ENCODE data around the gene REPS1. TPM values are rescaled to one million over a fixed set of nuclear protein-coding genes. Genes with fewer than 3 reads are reported as not detected.
A peak's percentile ranks its signal among the peaks of the same experiment; 100 is the strongest.
"Not testable (repeated sequence)": the region's sequence is repeated elsewhere in the genome, so short reads cannot be mapped to it uniquely, and the experiment has no call there.

REPS1 gene
- total and polyA plus RNA-seq, 2 of the 13 experiments (the other 11 are each of a cell fraction or from before 2014, with no cell fraction given), result 36.4 to 38.3 TPM

DNA sequence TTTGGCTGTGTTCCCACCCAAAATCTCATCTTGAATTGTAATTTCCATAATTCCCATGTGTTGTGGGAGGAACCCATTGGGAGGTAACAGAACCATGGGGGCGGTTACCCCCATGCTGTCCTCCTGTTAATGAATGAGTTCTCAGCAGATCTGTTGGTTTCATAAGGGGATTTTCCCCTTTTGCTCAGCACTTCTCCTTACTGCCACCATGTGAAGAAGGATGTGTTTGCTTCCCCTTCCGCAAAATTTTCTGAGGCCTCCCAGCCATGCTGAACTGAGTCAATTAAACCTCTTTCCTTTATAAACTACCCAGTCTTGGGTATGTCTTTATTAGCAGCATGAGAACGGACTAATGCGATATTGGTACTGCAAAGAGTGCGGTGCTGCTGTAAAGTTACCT is 4.9 kb upstream of the REPS1 start:
- H3K27me3 ChIP-seq (ENCODE audit: control insufficient read depth in 1 of 2, insufficient read depth in 2 of 2, low read length in 2 of 2); in situ Hi-C loops (cut with HindIII; ENCODE audit: extremely low pct_ligation_motif_present, low pct_unique_long_range_greater_than_20kb); H3K36me3 ChIP-seq (replicated peaks in 1 of 2; ENCODE audit: control insufficient read depth in 1 of 2, insufficient read depth in 2 of 2, low read length in 2 of 2); FAIRE-seq; BruUV-seq (replicated peaks); CTCF ChIA-PET (ENCODE audit: low intra/inter-chr PET ratio, low total read pairs); H3K27ac ChIP-seq (ENCODE audit: extremely low read length, insufficient read depth, low read length); H2AFZ ChIP-seq (ENCODE audit: low read length); H3K4me3 ChIP-seq (replicated peaks in 1 of 3; ENCODE audit: insufficient read depth in 1 of 3, low read depth in 2 of 3, low read length in 3 of 3); DNase-seq (ENCODE audit: low spot score); H3K4me2 ChIP-seq (ENCODE audit: low read depth, low read length); H3K79me2 ChIP-seq (ENCODE audit: insufficient read depth, low read length); ATAC-seq; POLR2A ChIA-PET; H3K9ac ChIP-seq (ENCODE audit: insufficient read depth, low read depth, low read length); H3K9me3 ChIP-seq (ENCODE audit: low read length); H4K20me1 ChIP-seq (ENCODE audit: insufficient read depth, low read length); intact Hi-C loops (cut with micrococcal nuclease; ENCODE audit: unreplicated experiment): not testable (repeated sequence)
- peaks cover 65% of the 10 kb centered on the region for H3K4me1 ChIP-seq (ENCODE audit: insufficient read depth, low read length)
- 78% methylated on average over 5 of the region's 5 CpGs for WGBS (ENCODE audit: low lambda C conversion rate)
- TF ChIP-seq ZFY (CRISPR knock-in tag; IDR thresholded peaks at IDR 0.05), result 0 out of 2 replicates have a peak, but pooled peaks have one; percentile 11

DNA sequence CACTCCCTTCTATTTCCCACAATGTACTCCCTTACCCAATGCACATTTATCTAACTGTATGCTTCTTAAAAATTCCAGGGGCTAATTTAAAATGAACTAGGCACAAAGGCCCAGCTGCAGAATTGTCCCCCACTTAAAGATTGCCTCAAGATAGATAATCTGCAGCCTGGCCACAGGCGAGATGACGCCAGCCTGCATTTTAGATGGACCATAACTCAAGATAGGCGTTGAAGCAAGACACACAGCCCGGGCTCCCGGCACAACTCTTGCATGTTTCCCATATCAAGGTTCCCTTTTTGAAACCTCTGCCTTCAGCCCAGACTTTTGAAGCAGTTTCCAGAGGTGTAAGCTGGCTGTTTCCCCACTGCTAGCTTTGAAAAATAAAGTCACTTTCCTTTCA is 3.2 kb upstream of the REPS1 start:
- ChIA-PET CTCF (ENCODE audit: low intra/inter-chr PET ratio, low total read pairs) (no interaction called here), POLR2A (no interaction called here)
- Histone ChIP-seq H3K27me3 (ENCODE audit: control insufficient read depth in 1 of 2, insufficient read depth in 2 of 2, low read length in 2 of 2) (peaks cover 0 to 8% of the 10 kb centered on the region in 2 experiments; a peak in 2 of 5 replicates), H3K9me3 (ENCODE audit: low read length) (no peaks in the 10 kb centered on the region), H3K79me2 (ENCODE audit: insufficient read depth, low read length) (peaks cover 12% of the 10 kb centered on the region), H4K20me1 (ENCODE audit: insufficient read depth, low read length) (peaks cover 3% of the 10 kb centered on the region; the same call in 1 of the 2 replicates), H2AFZ (ENCODE audit: low read length) (no peak overlapping the region), H3K4me2 (ENCODE audit: low read depth, low read length) (no peak overlapping the region), H3K36me3 (replicated peaks in 1 of 2; ENCODE audit: control insufficient read depth in 1 of 2, insufficient read depth in 2 of 2, low read length in 2 of 2) (no peaks in the 10 kb centered on the region), H3K4me1 (ENCODE audit: insufficient read depth, low read length) (peaks cover 59% of the 10 kb centered on the region), H3K27ac (ENCODE audit: extremely low read length, insufficient read depth, low read length) (no peak overlapping the region), H3K9ac (ENCODE audit: insufficient read depth, low read depth, low read length) (no peak overlapping the region), H3K4me3 (replicated peaks in 1 of 3; ENCODE audit: insufficient read depth in 1 of 3, low read depth in 2 of 3, low read length in 3 of 3) (no peak overlapping the region)
- 53% methylated on average over 5 of the region's 5 CpGs for WGBS (ENCODE audit: low lambda C conversion rate)
- in situ Hi-C loops (cut with HindIII; ENCODE audit: extremely low pct_ligation_motif_present, low pct_unique_long_range_greater_than_20kb) (no loop called here), intact Hi-C loops (cut with micrococcal nuclease; ENCODE audit: unreplicated experiment) (no loop called here)
- ATAC-seq (no peak), DNase-seq (ENCODE audit: low spot score) (no peak), FAIRE-seq (no peak)
- no TSS peak for BruUV-seq (replicated peaks)
- TF ChIP-seq ARNT (IDR thresholded peaks at IDR 0.05) (no peak), POGZ (CRISPR knock-in tag; IDR thresholded peaks at IDR 0.05) (no peak), ZNF879 (CRISPR knock-in tag; IDR thresholded peaks at IDR 0.05) (no peak), ZSCAN20 (CRISPR knock-in tag; IDR thresholded peaks at IDR 0.05; ENCODE audit: borderline replicate concordance) (no peak), ZBTB8A (CRISPR knock-in tag; IDR thresholded peaks at IDR 0.05; ENCODE audit: borderline replicate concordance, low read depth) (no peak), ZSCAN9 (CRISPR knock-in tag; IDR thresholded peaks at IDR 0.05; ENCODE audit: borderline replicate concordance) (no peak)
- TF ChIP-seq, protein P1, sequence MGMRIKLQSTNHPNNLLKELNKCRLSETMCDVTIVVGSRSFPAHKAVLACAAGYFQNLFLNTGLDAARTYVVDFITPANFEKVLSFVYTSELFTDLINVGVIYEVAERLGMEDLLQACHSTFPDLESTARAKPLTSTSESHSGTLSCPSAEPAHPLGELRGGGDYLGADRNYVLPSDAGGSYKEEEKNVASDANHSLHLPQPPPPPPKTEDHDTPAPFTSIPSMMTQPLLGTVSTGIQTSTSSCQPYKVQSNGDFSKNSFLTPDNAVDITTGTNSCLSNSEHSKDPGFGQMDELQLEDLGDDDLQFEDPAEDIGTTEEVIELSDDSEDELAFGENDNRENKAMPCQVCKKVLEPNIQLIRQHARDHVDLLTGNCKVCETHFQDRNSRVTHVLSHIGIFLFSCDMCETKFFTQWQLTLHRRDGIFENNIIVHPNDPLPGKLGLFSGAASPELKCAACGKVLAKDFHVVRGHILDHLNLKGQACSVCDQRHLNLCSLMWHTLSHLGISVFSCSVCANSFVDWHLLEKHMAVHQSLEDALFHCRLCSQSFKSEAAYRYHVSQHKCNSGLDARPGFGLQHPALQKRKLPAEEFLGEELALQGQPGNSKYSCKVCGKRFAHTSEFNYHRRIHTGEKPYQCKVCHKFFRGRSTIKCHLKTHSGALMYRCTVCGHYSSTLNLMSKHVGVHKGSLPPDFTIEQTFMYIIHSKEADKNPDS (CRISPR knock-in tag; IDR thresholded peaks at IDR 0.05), result no peak
- TF ChIP-seq, protein P2, sequence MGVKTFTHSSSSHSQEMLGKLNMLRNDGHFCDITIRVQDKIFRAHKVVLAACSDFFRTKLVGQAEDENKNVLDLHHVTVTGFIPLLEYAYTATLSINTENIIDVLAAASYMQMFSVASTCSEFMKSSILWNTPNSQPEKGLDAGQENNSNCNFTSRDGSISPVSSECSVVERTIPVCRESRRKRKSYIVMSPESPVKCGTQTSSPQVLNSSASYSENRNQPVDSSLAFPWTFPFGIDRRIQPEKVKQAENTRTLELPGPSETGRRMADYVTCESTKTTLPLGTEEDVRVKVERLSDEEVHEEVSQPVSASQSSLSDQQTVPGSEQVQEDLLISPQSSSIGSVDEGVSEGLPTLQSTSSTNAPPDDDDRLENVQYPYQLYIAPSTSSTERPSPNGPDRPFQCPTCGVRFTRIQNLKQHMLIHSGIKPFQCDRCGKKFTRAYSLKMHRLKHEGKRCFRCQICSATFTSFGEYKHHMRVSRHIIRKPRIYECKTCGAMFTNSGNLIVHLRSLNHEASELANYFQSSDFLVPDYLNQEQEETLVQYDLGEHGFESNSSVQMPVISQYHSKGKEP (CRISPR knock-in tag; IDR thresholded peaks at IDR 0.05), result no peak
- TF ChIP-seq, protein P3, sequence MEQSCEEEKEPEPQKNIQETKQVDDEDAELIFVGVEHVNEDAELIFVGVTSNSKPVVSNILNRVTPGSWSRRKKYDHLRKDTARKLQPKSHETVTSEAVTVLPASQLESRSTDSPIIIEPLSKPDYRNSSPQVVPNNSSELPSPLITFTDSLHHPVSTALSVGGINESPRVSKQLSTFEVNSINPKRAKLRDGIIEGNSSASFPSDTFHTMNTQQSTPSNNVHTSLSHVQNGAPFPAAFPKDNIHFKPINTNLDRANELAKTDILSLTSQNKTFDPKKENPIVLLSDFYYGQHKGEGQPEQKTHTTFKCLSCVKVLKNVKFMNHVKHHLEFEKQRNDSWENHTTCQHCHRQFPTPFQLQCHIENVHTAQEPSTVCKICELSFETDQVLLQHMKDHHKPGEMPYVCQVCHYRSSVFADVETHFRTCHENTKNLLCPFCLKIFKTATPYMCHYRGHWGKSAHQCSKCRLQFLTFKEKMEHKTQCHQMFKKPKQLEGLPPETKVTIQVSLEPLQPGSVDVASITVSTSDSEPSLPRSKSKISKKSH (CRISPR knock-in tag; IDR thresholded peaks at IDR 0.05; ENCODE audit: borderline replicate concordance), result no peak
- TF ChIP-seq, protein P4, sequence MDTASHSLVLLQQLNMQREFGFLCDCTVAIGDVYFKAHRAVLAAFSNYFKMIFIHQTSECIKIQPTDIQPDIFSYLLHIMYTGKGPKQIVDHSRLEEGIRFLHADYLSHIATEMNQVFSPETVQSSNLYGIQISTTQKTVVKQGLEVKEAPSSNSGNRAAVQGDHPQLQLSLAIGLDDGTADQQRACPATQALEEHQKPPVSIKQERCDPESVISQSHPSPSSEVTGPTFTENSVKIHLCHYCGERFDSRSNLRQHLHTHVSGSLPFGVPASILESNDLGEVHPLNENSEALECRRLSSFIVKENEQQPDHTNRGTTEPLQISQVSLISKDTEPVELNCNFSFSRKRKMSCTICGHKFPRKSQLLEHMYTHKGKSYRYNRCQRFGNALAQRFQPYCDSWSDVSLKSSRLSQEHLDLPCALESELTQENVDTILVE (CRISPR knock-in tag; IDR thresholded peaks at IDR 0.05), result no peak
